GM19193 (cell line): ENCODE results near the gene KISS1.

Source experiments
- POLR2A ChIP-seq: IDR thresholded peaks from 4 replicates; pipeline ENCODE4 v1.6.1; 2011; ENCODE audit not compliant: insufficient read depth, insufficient read length; ENCODE audit errors: extremely low read depth

Gene KISS1, protein sequence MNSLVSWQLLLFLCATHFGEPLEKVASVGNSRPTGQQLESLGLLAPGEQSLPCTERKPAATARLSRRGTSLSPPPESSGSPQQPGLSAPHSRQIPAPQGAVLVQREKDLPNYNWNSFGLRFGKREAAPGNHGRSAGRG

DNA sequence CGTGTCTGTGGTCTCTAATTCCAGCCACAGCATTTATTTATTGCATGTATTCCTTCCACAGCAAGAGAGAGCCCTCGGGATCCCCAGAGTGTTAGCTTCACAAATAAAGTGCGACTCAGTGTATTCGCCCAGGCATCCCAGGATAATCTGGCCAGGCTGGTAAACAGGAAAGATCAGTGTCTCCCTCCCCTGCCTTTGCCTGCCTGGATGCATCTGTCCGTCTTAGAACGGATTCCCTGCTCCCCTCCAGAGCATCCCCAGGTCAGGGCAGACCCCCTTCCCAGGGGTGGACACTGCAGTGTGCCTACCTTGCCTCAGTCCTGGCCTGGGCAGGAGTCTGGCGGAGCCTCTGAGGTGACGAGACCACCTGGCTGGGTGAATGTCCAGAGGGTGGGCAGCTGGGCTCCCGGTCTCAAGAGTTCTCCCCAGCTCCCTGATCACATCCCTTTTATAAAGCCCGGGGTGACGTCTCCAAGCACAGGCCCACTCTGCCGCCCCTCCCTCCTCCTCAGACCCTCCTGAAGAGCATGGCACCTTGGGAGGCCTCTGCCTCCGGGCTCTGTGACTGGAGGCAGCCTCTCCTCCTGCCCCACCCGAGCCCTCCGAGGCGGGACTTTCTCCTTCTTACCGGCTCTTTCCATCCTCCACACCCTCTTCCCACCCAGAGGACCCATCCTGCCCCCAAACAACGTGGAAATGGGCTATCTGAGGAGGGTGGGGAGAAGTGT is at the start of gene KISS1:
KISS1 (minus strand) TSS at position 424 of the 728 bp plus-strand sequence. CDS start 3,615 bp downstream, outside the sequence.
- TF ChIP-seq POLR2A: no peak

DNA sequence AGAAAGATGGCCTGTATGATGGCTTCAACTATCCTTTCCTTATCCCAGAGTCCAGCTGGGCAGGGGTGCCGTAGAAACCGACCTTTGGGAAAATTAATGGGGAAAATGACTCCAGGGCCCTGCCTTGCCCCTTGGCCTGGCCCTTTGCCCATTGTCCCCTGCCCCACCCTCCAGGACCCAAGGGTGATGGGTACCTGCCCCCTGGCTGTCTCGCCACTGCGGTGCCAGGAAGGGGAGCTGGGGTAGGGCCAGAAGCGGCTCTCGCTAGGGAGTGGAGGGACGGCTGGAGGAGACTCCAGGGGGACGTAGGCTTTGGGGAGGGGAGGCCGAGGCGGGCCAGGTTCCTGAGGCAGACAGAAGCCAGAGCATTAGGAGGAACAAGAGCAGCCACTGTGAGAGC is 46.6 kb upstream of the KISS1 start:
- no peak for TF ChIP-seq POLR2A

DNA sequence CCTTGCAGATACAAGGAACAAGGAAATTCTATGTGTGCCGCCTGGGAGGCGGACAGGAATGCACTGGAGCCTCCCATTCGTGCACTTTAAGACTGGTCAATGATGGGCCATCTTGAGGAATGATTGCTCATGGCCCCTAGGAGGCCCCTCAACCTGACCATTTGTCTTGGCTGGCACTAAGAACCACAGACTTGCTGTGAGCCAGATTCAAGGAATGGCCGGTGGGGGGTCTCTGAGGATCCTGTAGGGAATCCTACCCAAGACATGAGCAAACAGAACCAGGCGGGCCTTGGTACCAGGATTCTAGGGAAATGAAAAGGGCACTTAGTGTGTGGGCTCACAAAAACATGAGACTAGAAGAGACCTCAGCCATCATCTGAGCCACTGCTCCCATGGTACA is 45.6 kb upstream of the KISS1 start:
- no peak for TF ChIP-seq POLR2A

DNA sequence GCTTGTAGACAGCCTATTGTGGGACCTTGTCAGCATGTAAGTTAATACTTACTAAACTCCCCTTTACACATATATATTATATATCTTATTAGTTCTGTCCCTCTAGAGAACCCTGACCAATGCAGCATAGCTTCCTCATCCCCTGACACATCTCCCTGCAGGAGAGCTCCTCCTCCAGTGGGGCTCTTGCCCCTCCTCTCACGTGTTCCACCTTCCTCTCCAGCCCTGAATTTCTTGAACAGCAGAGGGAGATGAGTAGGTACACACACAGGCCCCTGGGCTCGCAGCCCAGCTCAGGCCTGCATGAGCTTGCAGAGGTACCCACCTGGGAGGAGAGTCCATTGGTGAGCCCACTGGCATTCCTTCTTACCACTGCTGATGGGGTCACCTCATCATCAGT is 44.8 kb upstream of the KISS1 start:
- no peak for TF ChIP-seq POLR2A

DNA sequence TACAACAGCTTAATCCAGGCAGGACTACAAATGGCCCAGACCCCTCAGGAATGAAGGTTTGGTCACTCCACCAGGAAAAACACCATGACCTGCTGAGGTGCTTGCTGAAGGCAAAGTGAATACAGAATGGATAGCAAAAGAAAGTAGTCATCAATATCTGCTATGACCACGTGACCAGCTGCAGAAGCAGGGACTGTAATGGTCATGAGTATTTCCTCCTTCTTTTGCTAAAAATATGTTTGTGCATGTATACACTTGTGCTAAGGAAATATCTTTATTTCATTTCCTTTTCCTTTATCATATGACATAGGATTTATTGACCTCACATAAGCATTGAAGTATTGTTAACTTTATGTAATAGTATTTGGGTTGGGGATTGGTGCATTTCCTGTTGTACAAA is 43.9 kb upstream of the KISS1 start:
- no peak for TF ChIP-seq POLR2A

DNA sequence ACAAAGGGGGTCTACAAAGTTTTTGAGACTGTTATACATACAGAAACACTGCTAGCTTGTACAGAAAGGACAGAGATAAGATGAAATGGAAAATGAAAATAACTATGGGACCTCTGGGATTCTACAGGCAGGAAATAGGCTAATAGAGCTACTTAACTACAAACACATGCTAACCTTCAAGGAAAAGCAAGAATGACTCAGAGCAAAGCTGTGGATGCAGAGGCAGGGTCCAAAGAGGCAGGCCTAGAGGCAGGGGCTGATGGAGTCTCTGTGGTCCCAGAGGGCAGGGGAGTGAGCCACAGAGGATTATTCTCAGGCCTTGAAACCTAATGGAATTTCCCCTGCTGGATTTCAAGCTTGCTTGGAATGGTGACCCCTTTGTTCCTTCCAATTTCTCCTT is 36.2 kb upstream of the KISS1 start:
- no peak for TF ChIP-seq POLR2A

DNA sequence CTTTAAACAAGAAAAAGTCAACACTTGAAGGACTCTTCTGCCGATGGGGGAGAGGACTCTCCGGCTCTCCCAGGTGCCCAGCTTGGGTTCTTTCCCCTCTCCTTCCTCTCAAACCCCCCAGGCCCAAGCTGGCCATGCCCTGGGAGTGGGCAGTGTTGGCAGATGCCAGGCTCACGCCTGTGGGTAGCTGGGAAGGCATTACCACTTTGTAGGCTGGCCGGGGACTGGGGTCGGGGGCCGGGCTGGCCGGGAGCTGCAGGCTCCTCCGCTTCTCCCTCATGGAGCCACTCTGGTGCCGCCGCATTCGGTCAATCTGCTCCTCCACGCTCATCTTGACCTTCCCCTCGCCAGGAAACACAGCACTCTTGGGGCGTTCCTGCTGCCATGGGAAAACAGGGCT is 33.9 kb upstream of the KISS1 start:
- no peak for TF ChIP-seq POLR2A

DNA sequence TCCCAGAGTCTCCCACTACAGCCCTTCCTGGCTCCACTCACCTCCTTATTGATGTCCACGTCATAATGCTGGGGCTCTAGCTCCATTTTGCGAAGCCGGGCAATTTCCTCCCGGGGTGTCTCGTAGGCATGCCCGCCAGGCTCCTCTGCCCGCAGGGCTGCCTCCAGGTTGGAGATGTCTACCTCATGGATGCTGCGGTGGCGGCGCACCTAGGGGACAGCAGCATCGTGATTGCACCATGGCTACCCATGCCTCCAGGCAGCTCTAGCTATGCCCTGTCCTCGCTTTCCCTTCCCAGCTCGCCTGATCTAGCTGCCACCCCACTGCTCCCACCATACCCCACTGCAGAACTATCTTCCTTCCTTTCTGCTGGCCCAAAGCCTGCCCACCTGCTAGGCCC is 32.6 kb upstream of the KISS1 start:
- no peak for TF ChIP-seq POLR2A

DNA sequence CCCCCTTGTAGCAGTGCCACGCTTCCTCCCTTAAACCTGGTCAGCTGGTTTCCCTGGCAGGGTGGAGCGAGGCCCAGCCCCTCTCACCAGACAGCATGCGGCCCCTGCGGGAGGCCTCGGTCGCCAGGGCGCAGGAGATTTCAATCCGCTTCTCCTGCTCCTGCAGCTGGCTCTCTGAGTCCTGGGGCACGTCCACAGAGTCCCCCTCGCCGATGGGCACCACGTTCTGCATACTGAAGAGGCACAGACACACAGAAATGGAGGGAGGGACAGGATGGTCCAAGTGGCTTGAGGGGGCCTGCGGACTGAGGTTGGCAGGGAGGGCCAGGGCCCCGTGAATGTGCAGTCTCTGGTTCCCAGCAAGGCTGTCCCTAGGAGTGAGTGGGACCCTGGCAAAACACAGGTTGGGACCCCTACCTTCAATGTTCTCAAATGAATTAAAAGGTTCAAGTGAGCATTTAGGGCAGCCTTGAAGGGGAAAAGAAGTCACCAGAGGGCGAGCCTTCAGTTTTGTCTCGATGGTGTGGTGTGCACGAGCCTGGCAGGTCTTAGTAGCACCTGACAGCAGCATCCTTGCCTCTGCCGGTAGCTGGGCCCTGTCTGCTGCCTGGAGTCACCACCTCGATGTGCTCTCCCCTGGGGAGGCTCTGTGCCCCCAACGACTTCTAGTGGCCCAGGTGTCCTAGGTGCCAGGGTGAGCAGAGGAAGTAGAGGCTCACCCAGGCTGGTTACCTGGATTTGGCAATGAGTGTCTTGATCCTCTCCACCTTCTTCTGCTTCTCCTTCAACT is 31.9 kb upstream of the KISS1 start:
- no peak for TF ChIP-seq POLR2A

DNA sequence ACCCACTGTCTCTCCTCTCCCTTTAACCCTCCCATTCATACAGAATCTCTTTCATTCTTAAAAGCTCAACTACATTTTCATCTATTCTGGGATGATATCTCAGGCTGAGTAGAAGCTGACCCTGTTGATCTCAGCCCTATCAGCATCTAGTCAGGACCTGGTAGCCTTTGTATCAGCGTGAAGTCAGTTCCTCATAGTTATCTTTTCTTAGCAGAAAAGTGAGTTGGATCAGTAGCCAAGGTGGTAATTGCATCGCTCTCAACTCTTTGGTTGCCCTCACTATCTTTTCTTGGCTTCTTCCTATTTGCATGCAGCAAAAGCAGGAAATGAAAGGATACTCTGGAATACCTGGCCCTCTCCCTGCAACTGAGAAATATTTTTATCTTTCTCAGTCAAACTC is 31.1 kb upstream of the KISS1 start:
- no peak for TF ChIP-seq POLR2A

DNA sequence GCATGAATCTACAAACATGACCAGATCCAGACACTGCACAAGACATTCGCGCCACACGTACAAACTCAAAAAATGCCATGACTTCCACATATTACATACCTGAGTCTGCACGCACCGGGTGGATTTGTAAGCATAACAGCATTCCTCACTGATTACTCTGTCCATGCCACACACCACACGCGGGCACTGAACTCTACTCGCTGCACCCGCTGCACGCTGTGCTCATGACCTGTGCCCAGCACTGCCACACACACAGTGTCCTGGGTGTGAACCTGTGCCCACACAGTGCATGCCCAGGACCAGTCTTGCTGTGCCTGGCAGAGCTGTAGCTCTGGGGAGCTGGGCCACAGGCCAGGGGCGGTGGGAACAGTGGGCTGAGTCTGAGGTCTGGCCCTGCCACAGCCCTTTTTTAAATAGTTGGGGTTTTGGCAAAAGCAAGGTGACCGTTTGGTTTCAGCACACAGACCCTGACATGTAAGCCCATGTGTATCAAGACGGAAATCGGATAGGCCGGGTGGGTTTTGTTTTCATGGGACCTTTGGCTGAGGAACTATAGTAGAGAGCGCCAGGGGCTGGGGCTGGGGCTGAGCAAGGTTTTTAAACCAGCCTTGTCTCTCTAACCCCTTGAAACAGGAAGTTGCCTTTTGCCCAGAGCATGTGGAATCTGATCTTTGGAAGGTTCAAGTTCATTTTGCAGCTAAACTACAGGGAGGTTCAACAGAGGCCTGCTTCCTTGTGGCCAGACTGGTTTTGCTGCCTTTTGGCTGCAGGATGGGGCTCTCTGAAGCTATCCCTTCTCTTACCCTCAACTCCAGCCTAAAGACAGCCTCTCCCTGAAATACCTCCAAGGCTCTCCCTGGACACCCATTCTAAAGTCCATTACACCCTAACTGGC is 29.8 kb upstream of the KISS1 start:
- TF ChIP-seq POLR2A: no peak

DNA sequence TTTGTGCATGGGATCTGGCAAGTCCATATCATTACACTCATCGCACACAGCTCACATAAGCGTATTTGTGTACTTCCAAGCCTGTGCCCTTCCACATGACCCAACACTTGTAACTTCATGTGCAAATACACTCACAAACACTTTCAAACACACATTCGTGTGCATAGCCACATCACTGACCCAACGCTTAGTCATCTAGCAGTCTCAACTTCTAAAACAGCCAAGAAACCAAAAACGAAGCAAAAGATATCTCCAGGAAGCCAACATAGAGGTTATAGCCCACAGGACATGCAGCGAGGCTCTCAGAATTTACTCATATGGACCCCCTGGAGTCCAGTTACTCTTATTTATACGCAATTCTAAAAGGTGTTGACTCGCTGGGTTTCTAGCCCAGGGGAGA is 28.4 kb upstream of the KISS1 start:
- TF ChIP-seq POLR2A: no peak

DNA sequence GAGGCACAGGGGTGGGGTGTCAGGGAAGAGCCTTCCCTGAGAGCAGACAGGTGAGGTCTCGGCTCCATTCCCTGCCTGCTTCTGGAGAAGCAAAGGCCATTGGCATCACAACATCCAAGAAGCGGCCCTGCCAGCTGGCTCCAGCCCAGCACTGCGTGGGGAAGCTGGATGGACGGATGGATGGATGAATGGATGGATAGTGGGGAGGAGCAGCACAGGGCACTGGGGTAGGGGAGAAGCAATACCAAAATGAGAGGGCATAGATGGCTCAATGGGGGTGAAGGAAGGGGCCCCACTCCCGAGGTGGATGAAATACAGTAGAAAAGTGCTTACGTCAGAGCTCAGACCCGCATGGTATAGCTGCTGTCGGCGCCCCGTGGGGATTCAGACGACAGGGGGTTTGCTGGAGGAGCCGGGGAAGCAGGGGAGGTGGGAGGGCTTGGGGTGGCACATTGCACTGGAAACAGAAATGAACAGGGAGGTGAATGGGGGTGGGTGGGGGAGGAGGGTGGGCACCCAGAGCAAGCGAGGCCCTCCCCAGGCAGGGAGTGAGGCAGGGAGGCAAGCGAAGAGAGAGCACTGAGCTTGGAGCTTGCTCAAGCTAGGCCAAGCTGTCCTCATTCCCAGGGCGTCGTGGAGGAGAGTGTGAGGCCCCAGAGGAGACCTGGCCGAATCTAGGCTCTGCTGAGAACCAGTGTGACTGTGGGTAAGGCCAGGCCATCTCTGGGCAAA is 27.0 kb upstream of the KISS1 start:
- TF ChIP-seq POLR2A: no peak

DNA sequence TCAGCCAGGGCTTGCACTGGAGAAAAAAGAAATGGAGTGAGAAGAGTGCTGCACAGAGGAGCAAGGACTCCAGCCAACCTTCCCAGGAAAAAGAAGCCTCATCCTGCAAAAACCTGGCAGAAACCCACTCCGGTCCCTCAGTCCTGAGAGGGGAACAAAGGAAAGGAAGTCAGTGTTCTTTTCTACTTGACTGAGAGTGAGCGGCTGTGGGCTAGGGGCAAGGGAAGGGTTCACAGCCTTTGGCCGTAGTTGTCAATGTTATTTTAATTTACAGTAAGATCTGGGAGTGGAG is 26.4 kb upstream of the KISS1 start:
- no peak for TF ChIP-seq POLR2A
